Measurements from ENCODE around the gene FAM131B. TPM values are rescaled to one million over a fixed set of nuclear protein-coding genes. Genes with fewer than 3 reads are reported as not detected.

FAM131B gene
- total RNA-seq, 1 donor from 2014 or later: 0.53 TPM

- no peak for DNase-seq (ENCODE audit: low read depth)
- Histone ChIP-seq H3K36me3 (ENCODE audit: control insufficient read depth, insufficient read depth, low read length) (no peaks in the 10 kb centered on the region), H3K4me3 (ENCODE audit: low read depth, low read length) (no peak overlapping the region), H3K27me3 (ENCODE audit: control insufficient read depth, insufficient read depth, low read length) (no peaks in the 10 kb centered on the region)
- FAIRE-seq: no peak
- TF ChIP-seq CTCF (IDR thresholded peaks at IDR 0.05; ENCODE audit: insufficient read depth, low read length, severe bottlenecking): no peak
Observed at GRCh38 chr7:143329471-143330170, 32.9 kb downstream of the FAM131B start.

- TF ChIP-seq CTCF (IDR thresholded peaks at IDR 0.05; ENCODE audit: insufficient read depth, low read length, severe bottlenecking): no peak
- no peak for DNase-seq (ENCODE audit: low read depth)
- no peak for FAIRE-seq
- no peak overlapping the region for H3K4me3 ChIP-seq (ENCODE audit: low read depth, low read length)
- H3K27me3 ChIP-seq (ENCODE audit: control insufficient read depth, insufficient read depth, low read length): no peaks in the 10 kb centered on the region
- no peaks in the 10 kb centered on the region for H3K36me3 ChIP-seq (ENCODE audit: control insufficient read depth, insufficient read depth, low read length)
Observed at GRCh38 chr7:143327903-143328302, 34.6 kb downstream of the FAM131B start.

GRCh38 chr7:143325240-143325639 is 37.3 kb downstream of the FAM131B start:
- H3K27me3 ChIP-seq (ENCODE audit: control insufficient read depth, insufficient read depth, low read length): no peaks in the 10 kb centered on the region
- H3K36me3 ChIP-seq (ENCODE audit: control insufficient read depth, insufficient read depth, low read length): no peaks in the 10 kb centered on the region
- DNase-seq (ENCODE audit: low read depth) (no peak), FAIRE-seq (no peak)
- TF ChIP-seq CTCF (IDR thresholded peaks at IDR 0.05; ENCODE audit: insufficient read depth, low read length, severe bottlenecking): no peak
- H3K4me3 ChIP-seq (ENCODE audit: low read depth, low read length): no peak overlapping the region

GRCh38 chr7:143323653-143324052 is 38.9 kb downstream of the FAM131B start:
- no peaks in the 10 kb centered on the region for H3K36me3 ChIP-seq (ENCODE audit: control insufficient read depth, insufficient read depth, low read length)
- no peak for DNase-seq (ENCODE audit: low read depth)
- TF ChIP-seq CTCF (IDR thresholded peaks at IDR 0.05; ENCODE audit: insufficient read depth, low read length, severe bottlenecking): no peak
- FAIRE-seq: no peak
- H3K27me3 ChIP-seq (ENCODE audit: control insufficient read depth, insufficient read depth, low read length): no peaks in the 10 kb centered on the region
- H3K4me3 ChIP-seq (ENCODE audit: low read depth, low read length): no peak overlapping the region

GRCh38 chr7:143322760-143323633 is 39.5 kb downstream of the FAM131B start:
- FAIRE-seq (no peak), DNase-seq (ENCODE audit: low read depth) (no peak)
- Histone ChIP-seq H3K4me3 (ENCODE audit: low read depth, low read length) (no peak overlapping the region), H3K27me3 (ENCODE audit: control insufficient read depth, insufficient read depth, low read length) (no peaks in the 10 kb centered on the region), H3K36me3 (ENCODE audit: control insufficient read depth, insufficient read depth, low read length) (no peaks in the 10 kb centered on the region)
- no peak for TF ChIP-seq CTCF (IDR thresholded peaks at IDR 0.05; ENCODE audit: insufficient read depth, low read length, severe bottlenecking)
